HG03108 (cell line): ENCODE results near the gene ACP3.

Source experiments
- ATAC-seq: cut with Tn5 transposase; IDR thresholded peaks from one replicate; pipeline ENCODE4 v1.9.1; 2021; ENCODE audit warnings: moderate library complexity; ENCODE audit not compliant: unreplicated experiment

Gene ACP3

GRCh38 chr3:132311841-132312240, 5.4 kb upstream of the ACP3 start:
- ATAC-seq: no peak

- no peak for ATAC-seq
Measured at GRCh38 chr3:132315851-132316250, 1.4 kb upstream of the ACP3 start.

- ATAC-seq: no peak
Measured at GRCh38 chr3:132318451-132318850, 1.2 kb downstream of the ACP3 start.

- no peak for ATAC-seq
Measured at GRCh38 chr3:132321304-132321703, 4.1 kb downstream of the ACP3 start.

- ATAC-seq: no peak
Measured at GRCh38 chr3:132325103-132325606, 7.9 kb downstream of the ACP3 start.

- ATAC-seq: no peak
Measured at GRCh38 chr3:132325634-132326033, 8.4 kb downstream of the ACP3 start.

GRCh38 chr3:132326251-132326650, 9.0 kb downstream of the ACP3 start:
- ATAC-seq: peak; percentile 56

GRCh38 chr3:132332082-132332481, 14.9 kb downstream of the ACP3 start:
- ATAC-seq: no peak

- no peak for ATAC-seq
Measured at GRCh38 chr3:132332508-132332907, 15.3 kb downstream of the ACP3 start.

GRCh38 chr3:132341746-132342145, 24.5 kb downstream of the ACP3 start:
- ATAC-seq: no peak

- no peak for ATAC-seq
Measured at GRCh38 chr3:132342183-132342582, 25.0 kb downstream of the ACP3 start.

GRCh38 chr3:132342610-132343009, 25.4 kb downstream of the ACP3 start:
- no peak for ATAC-seq

GRCh38 chr3:132343018-132343612, 25.9 kb downstream of the ACP3 start:
- peak; percentile 58 for ATAC-seq

- ATAC-seq: no peak
Measured at GRCh38 chr3:132344666-132345280, 27.6 kb downstream of the ACP3 start.

GRCh38 chr3:132346841-132347736, 29.9 kb downstream of the ACP3 start:
- ATAC-seq: no peak

- ATAC-seq: no peak
Measured at GRCh38 chr3:132347811-132348210, 30.6 kb downstream of the ACP3 start.

GRCh38 chr3:132348531-132348930, 31.3 kb downstream of the ACP3 start:
- ATAC-seq: no peak

GRCh38 chr3:132350814-132351213, 33.6 kb downstream of the ACP3 start:
- no peak for ATAC-seq

- ATAC-seq: no peak
Measured at GRCh38 chr3:132351222-132351806, 34.1 kb downstream of the ACP3 start.

GRCh38 chr3:132352556-132353143, 35.4 kb downstream of the ACP3 start:
- no peak for ATAC-seq
